ENCODE data around the gene BSDC1.

Gene BSDC1

DNA sequence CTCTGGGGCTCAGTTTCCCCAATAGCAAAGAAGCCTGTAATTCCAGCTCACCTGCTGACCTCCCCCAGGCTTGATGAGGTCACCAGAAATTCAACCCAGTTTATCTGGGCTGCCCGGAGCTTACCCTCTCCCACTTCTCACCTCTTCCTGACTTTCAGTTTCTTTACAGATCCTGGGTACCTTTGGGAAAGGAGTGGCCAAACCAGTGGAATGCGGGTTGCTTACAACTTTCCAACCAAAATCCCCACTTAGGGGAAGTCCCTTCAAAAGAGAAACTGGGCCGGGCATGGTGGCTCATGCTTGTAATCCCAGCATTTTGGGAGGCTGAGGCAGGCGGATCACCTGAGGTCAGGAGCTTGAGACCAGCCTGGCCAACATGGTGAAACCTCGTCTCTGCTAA, 52.3 kb downstream of the BSDC1 start:
- Mint-ChIP-seq H3K27me3 (no peaks in the 10 kb centered on the region), H3K36me3 (no peaks in the 10 kb centered on the region), H3K27ac (no peak overlapping the region), H3K9me3 (no peaks in the 10 kb centered on the region), H3K4me1 (peaks cover 22% of the 10 kb centered on the region), H3K4me3 (no peak overlapping the region)
- no peak for ATAC-seq (ENCODE audit: low read depth)
- no peak for DNase-seq (ENCODE audit: low spot score in 2 of 2)

DNA sequence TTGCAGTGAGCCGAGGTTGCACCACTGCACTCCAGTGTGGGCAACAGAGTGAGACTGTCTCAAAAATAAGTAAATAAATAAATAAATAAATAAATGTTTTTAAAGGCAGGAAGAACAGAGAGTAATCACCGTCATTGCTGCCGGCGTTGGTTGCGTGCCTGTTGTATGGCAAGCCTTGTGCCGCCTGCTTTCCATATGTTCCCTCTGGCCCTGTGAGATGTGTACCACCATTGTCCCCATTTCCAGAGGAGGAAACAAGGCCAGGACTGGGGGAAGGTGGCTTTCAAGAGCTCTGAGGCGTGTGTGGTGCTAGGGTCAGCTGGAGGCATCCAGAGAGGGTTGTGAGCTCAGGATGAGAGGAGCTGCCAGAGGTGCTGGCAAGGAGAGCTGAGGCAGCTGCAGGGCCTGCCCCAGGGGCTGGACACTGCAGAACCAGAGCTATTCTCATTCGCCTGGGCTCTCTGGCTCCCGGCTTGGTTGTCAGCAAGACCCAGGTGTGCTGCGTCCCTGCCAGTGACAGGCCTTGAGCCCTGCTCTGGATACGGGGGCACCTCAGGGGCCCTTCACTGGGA, 53.0 kb downstream of the BSDC1 start:
- no peak overlapping the region for H3K27ac Mint-ChIP-seq

DNA sequence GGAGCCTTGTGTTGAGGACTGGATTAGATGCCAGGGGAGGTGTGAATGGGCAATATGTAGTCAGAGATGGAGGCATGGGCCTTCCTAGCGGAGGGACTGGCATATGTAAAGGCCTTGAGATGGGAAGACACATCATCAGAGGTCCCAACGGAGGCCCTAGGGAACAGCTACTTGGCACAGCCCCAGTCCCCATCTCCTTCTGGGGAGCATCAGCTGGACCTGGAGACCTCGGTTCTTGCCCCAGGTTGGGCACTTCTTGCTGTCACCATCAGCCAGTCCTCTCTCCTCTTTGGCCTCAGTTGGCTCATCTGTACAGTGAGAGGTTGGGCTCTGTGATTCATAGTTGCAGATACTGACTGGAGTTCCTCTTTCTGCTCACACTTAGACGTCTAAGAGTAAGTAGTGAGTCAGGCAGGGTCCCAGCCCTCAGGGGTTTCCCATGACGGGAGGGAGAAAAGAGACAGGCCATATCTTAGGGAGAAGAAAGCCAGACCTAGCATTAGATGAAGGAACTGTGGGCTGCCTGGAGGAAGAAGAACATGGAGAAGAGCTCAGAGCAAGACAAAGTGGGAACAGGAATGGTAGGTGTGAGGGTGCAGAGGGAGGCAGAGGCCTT, 54.8 kb downstream of the BSDC1 start:
- no peaks in the 10 kb centered on the region for H3K36me3 Mint-ChIP-seq
- peaks cover 32% of the 10 kb centered on the region for H3K4me1 Mint-ChIP-seq
- H3K27me3 Mint-ChIP-seq = no peaks in the 10 kb centered on the region
- ATAC-seq (ENCODE audit: low read depth) = peak; percentile 12
- no peak for DNase-seq (ENCODE audit: low spot score in 2 of 2)
- no peak overlapping the region for H3K4me3 Mint-ChIP-seq
- H3K9me3 Mint-ChIP-seq = no peaks in the 10 kb centered on the region
- H3K27ac Mint-ChIP-seq = peak overlapping the region; percentile 0

More for the DNA sequence above, 53.0 kb downstream of the BSDC1 start:
- ATAC-seq (ENCODE audit: low read depth) (no peak), DNase-seq (ENCODE audit: low spot score in 2 of 2) (no peak)
- no peak overlapping the region for H3K4me3 Mint-ChIP-seq
- H3K27me3 Mint-ChIP-seq = no peaks in the 10 kb centered on the region
- H3K4me1 Mint-ChIP-seq = peaks cover 25% of the 10 kb centered on the region
- H3K9me3 Mint-ChIP-seq = no peaks in the 10 kb centered on the region
- H3K36me3 Mint-ChIP-seq = no peaks in the 10 kb centered on the region

DNA sequence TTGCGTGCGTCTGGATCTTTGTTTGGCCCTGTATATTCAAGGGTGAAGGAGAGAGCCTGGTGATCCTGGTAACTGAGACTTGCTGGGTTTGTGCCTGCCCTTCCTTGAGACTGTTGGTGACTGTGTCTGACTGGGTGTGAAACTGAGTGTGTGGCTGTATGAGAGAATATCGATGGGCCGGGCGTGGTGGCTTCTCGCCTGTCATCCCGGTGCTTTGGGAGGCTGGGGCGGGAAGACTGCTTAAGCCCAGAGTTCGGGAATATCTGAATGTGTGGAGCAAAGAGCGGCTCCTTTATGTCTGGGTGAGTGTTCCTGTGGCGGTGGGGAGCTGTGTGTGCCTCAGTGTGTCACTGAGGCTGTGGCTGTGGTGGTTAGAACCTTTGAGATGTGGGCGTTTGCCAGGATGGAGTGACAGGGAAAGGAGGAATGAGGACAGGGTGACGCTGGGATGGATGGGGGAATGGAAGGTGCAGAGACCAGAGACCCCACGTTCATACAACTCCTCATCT, 55.5 kb downstream of the BSDC1 start:
- Mint-ChIP-seq H3K36me3 (no peaks in the 10 kb centered on the region), H3K4me3 (peak overlapping the region; percentile 47), H3K27me3 (no peaks in the 10 kb centered on the region), H3K4me1 (peaks cover 38% of the 10 kb centered on the region), H3K27ac (peak overlapping the region; percentile 62), H3K9me3 (no peaks in the 10 kb centered on the region)
- ATAC-seq (ENCODE audit: low read depth) (no peak), DNase-seq (ENCODE audit: low spot score in 2 of 2) (no peak)

DNA sequence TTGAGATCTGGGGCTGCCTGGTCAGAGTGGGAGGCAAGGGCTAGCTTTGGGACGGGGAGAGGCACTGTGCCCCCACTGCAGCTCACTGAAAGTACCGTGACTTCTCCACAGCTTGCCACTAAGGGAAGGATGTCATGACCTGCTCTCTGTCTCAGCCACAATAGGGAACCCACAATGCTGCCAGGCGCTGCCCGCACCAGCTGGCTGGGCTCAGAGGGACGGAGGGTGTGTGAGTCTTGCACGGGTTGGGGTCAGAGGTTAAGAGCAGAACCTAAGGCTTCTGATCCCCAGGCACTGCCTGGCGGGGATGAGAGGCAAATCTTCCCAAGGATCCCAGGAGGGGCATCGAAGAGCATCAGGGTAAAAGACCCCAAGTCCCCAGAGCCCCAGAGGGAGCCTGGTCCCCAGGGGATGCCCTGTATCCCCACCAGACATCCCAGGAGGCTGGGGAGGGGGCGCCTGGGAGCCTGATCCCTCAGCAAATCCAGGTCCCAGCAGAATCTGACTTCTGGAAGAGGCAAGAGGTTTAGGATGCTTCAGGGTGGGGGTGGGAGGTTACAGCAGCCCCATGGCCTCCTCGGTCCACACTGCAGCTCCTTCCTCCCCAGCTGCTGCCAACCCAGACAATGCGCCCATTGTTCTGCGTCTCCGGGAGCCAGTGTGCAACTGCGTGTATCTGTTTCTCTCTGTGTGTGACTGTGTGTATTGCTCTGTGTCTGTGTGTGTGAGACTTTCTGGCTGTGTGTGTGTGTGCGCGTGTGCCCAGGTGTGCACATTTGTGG, 56.2 kb downstream of the BSDC1 start:
- Mint-ChIP-seq H3K27ac (peak overlapping the region; percentile 64), H3K4me3 (peak overlapping the region; percentile 79), H3K27me3 (no peaks in the 10 kb centered on the region), H3K4me1 (peaks cover 42% of the 10 kb centered on the region), H3K9me3 (no peaks in the 10 kb centered on the region), H3K36me3 (peaks cover 2% of the 10 kb centered on the region)
- peak; percentile 19 for ATAC-seq (ENCODE audit: low read depth)
- DNase-seq (ENCODE audit: low spot score in 2 of 2) = no peak

DNA sequence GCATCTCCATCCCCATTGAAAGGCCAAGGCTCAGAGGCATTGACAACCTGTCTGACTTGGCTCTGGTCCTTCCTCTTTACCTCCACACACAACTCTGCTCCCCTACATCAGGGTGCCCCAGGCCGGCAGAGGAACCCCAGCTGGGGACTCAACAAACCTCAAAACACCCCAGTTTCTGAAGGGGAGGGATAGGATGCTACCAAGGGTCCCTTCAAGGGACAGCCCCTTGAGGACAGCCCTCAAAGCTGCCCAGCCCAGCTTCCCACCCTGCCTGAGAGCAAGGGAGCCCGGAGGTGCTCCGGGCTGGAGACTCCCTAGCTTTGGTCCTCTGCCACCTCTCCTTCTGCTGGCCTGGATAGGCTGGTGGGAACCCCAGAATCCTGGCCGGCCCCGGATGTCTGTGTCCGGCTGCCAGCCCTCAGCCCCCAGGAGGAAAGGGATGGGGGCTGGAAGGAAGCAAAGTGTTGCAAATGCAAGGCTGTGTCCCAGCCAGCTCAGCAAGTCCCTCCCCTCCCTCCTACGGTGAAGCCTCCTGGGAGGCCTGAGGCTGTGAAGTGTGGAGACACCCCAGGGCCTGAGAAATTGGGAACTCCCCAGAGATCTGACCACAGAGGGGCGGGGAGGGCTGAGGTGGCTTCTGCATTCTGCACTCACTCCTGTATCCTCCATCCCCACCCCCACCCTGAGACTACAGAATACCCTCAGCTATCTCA, 57.1 kb downstream of the BSDC1 start:
- Mint-ChIP-seq H3K4me1 (peaks cover 38% of the 10 kb centered on the region), H3K27me3 (no peaks in the 10 kb centered on the region), H3K9me3 (no peaks in the 10 kb centered on the region), H3K36me3 (peaks cover 2% of the 10 kb centered on the region), H3K4me3 (peak overlapping the region; percentile 79), H3K27ac (peak overlapping the region; percentile 64)
- peak; percentile 61 for ATAC-seq (ENCODE audit: low read depth)
- DNase-seq (ENCODE audit: low spot score in 2 of 2) = peak; percentile 62 to 63

DNA sequence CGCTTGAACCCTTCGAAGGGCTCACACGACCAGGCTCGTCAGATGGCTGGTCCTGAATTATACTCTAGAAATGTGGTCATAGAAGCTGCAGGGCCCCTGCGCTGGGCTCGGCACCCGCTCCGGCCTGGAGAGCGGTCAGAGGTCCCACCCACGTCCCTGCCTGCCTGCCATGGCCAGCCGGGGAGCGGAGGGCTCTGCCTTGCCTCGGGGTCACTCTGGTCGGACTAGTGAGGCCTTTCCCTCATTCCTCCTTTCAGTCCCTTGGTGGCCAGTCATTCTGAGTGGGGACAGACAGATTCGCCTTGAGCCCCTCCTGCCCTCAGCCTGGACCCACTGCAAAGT, 57.7 kb downstream of the BSDC1 start:
- peak overlapping the region; percentile 79 for H3K4me3 Mint-ChIP-seq
- peaks cover 38% of the 10 kb centered on the region for H3K4me1 Mint-ChIP-seq
- DNase-seq (ENCODE audit: low spot score in 2 of 2) = peak in 1 of 2 donors; percentile 47
- no peak for ATAC-seq (ENCODE audit: low read depth)
- no peaks in the 10 kb centered on the region for H3K9me3 Mint-ChIP-seq
- H3K27me3 Mint-ChIP-seq = no peaks in the 10 kb centered on the region
- H3K36me3 Mint-ChIP-seq = peaks cover 8% of the 10 kb centered on the region
- peak overlapping the region; percentile 64 for H3K27ac Mint-ChIP-seq

DNA sequence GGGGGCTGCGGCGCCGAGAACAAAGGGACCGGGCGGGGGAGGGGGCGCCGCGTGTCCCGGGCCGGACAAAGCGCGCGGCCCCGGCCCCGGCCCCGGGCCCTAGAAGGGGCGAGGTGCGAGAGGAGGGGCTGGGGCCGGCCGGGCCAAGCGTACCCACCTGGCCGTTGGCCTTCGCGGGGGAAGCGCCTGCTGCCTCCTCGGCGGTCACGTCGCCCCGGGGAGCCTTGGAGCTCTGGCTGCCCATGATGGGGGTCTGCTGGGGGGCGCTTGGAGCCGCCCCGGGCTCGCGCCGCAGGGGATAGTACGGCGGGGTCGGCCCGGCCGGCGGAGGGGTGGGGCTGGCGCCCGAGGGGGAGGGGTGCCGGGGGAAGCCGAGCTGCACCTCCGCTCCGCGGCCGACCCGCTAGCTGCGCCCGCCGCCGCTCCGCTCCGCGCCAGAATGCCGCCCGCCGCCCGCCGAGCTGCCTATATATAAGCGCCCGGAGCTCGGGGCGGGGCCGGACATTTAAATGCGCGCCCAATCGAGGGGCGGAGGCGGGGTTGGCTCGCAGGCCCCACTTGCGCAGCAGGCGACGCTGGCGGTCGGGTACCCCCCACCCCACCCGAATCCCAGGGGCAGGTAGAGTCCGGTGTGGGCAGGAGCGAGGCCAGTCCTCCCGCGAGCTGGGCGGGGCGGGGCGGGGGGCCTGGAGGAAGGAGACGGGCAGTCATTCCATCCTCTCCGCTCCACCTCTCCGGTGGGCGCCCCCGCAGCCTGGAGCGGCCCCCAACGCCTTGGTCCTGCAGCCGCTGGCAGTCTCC, 58.3 kb downstream of the BSDC1 start, which contains the start of gene MARCKSL1:
Gene MARCKSL1 (minus strand): TSS at position 444 of the 801 bp plus-strand sequence. CDS start 200 bp downstream, at position 244.
- no peaks in the 10 kb centered on the region for H3K9me3 Mint-ChIP-seq
- peaks cover 38% of the 10 kb centered on the region for H3K4me1 Mint-ChIP-seq
- peak within 1 kb of the TSS; percentile 79 for H3K27ac Mint-ChIP-seq
- peaks cover 12% of the 10 kb centered on the region for H3K36me3 Mint-ChIP-seq
- H3K4me3 Mint-ChIP-seq = peak within 1 kb of the TSS; percentile 85
- H3K27me3 Mint-ChIP-seq = no peaks in the 10 kb centered on the region
- ATAC-seq (ENCODE audit: low read depth) (peak; percentile 52), DNase-seq (ENCODE audit: low spot score in 2 of 2) (peak; percentile 93 to 95)

DNA sequence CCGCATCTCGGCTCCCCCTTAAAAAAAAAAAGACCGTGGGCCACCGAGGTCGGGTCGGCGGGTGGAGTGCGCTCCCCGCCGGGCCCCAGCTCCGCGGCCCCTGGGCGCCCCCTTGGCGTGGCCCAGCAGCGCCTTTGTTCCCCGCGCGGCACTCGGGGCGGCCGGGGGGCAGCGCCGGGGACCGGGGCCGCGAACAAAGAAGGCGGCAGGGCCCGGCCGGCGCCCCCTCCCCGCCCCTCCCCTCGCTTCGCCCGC, 58.8 kb downstream of the BSDC1 start:
- peaks cover 16% of the 10 kb centered on the region for H3K36me3 Mint-ChIP-seq
- peak overlapping the region; percentile 85 for H3K4me3 Mint-ChIP-seq
- peaks cover 38% of the 10 kb centered on the region for H3K4me1 Mint-ChIP-seq
- H3K27ac Mint-ChIP-seq = no peak overlapping the region
- H3K9me3 Mint-ChIP-seq = no peaks in the 10 kb centered on the region
- peak; percentile 4 for ATAC-seq (ENCODE audit: low read depth)
- H3K27me3 Mint-ChIP-seq = no peaks in the 10 kb centered on the region
- DNase-seq (ENCODE audit: low spot score in 2 of 2) = no peak

DNA sequence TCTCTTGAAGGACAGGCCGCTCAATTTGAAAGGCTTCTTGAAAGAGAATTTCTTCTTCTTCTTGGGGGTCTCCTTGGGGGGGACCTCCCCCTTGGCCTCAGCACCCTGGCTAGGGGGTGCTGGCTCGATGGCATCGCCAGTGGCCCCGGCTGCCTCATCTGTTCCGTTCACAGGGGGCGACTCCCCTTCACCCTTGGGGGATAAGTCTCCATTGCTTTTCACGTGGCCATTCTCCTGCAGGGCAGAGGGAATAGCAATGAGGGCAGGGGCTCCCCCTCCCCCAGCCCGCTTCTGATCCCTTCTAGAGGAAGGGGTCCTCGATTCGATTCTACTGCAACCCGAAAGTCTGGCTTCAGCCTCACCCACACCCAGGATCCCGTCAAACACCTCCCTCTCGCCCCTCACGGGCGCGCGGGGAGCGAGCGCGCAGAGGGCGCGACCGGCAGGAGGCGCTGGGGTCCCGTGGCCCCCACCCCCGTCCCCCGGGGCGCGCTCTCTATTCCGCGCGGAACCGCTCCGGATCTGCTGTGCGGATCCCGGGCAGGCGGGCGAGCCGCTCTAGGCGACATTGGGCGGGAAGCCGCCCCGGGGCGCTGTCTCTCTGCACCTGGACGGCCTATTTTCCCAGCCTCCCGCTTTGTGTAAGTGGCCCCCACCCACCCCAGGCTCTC, 59.2 kb downstream of the BSDC1 start:
- peak overlapping the region; percentile 79 for H3K27ac Mint-ChIP-seq
- no peaks in the 10 kb centered on the region for H3K9me3 Mint-ChIP-seq
- peaks cover 38% of the 10 kb centered on the region for H3K4me1 Mint-ChIP-seq
- DNase-seq (ENCODE audit: low spot score in 2 of 2) (peak; percentile 68 to 71), ATAC-seq (ENCODE audit: low read depth) (peak; percentile 43)
- H3K27me3 Mint-ChIP-seq = no peaks in the 10 kb centered on the region
- peak overlapping the region; percentile 85 for H3K4me3 Mint-ChIP-seq
- peaks cover 18% of the 10 kb centered on the region for H3K36me3 Mint-ChIP-seq

DNA sequence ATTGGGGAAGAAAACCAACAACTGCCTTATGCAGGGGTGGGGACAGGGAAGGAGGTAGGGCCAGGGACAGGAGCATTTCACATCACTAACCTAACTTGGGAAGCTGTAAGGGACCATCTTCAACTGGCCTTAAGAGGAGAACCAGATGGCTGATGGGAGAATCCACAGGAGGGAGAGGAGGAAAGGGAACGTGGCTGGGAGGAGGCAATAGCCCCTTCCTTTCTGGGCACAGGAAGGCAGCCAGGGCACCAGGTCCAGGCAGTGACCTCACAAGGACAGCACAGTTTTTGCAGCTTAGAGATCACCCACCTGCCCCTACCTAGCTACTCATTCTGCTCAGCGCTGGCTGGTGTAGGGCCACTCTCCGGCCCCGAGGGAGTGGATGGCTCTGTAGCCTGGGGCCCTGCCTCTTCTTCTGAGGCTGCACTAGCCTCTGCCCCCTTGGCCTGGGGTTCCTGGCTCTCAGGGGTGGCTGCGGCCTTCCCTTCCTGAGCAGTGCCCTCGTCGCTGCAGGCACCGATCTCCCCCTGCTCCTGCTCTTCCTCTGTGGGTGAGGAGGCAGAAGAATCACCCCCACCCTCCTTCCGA, 59.9 kb downstream of the BSDC1 start:
- Mint-ChIP-seq H3K36me3 (peaks cover 23% of the 10 kb centered on the region), H3K4me1 (peaks cover 38% of the 10 kb centered on the region), H3K9me3 (no peaks in the 10 kb centered on the region), H3K27me3 (no peaks in the 10 kb centered on the region), H3K27ac (peak overlapping the region; percentile 79), H3K4me3 (peak overlapping the region; percentile 85)
- ATAC-seq (ENCODE audit: low read depth) (no peak), DNase-seq (ENCODE audit: low spot score in 2 of 2) (no peak)

DNA sequence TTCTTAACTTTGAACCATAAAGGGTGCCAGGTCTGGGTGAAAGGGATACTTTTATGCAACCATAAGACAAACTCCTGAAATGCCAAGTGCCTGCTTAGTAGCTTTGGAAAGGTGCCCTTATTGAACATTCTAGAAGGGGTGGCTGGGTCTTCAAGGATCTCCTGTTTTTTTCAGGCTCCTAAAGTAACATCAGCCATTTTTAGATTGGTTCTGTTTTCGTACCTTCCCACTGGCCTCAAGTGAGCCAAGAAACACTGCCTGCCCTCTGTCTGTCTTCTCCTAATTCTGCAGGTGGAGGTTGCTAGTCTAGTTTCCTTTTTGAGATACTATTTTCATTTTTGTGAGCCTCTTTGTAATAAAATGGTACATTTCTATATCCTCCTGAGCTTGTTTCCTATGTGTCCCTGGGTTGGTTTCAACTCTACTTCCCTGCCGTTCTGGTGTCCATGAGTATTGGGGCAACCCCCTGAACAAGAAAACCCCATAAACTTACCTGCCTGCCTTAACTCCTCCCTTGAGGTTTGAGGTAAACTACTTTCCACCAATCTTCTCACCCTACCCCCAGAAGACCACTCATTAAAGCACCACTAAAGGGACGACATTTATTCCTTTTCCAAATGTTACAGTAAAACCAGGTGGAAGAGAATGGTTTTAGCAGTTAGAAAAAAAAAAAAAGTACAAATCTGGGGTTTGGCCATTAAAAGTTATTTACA, 60.8 kb downstream of the BSDC1 start:
- peaks cover 28% of the 10 kb centered on the region for H3K36me3 Mint-ChIP-seq
- peak overlapping the region; percentile 4 for H3K4me3 Mint-ChIP-seq
- no peak for DNase-seq (ENCODE audit: low spot score in 2 of 2)

More for the DNA sequence above, 60.8 kb downstream of the BSDC1 start:
- no peaks in the 10 kb centered on the region for H3K27me3 Mint-ChIP-seq
- no peaks in the 10 kb centered on the region for H3K9me3 Mint-ChIP-seq
- peaks cover 33% of the 10 kb centered on the region for H3K4me1 Mint-ChIP-seq
- ATAC-seq (ENCODE audit: low read depth) = no peak
- H3K27ac Mint-ChIP-seq = peak overlapping the region; percentile 78

Measured in memory B cell (primary cell).